H1 (cell line): ENCODE measurements around the gene DNAJC11. TPM values are rescaled to one million over a fixed set of nuclear protein-coding genes. Genes with fewer than 3 reads are reported as not detected.

Experiments used
- CTCF ChIA-PET: fragments of 300-600 bp; sonication (Branson Sonifier 250); formaldehyde crosslinking; loops from one replicate; lab custom pipeline; 2021; ENCODE audit not compliant: partially characterized antibody; lab: Charles Lee
- POLR2A ChIA-PET: fragments of 300-600 bp; sonication (Branson Sonifier 250); formaldehyde crosslinking; loops from one replicate; lab custom pipeline; 2021; ENCODE audit warnings: inconsistent platforms; ENCODE audit not compliant: partially characterized antibody; lab: Charles Lee
- DNase-seq, 2 experiments: peaks; one replicate each; pipeline versions ENCODE4 v3.0.0 to v3.0.0-alpha.2; 2010 to 2022; ENCODE audit warnings: low spot score in 2 of 2, low read depth in 1 of 2, mixed read lengths in 1 of 2
- FAIRE-seq: peaks from 2 replicates; lab custom pipeline; 2011; peaks lifted over from hg19 to GRCh38; lab: Jason Lieb, UNC
- H2AFZ ChIP-seq: 2 replicates; pipeline ENCODE4 v1.8.1; 2012; ENCODE audit warnings: low read length, inconsistent platforms
- H2AK5ac ChIP-seq: 2 replicates; pipeline ENCODE4 v1.6.1; 2013; ENCODE audit warnings: low read depth, low read length
- H2BK120ac ChIP-seq: replicated peaks from 2 replicates; pipeline ENCODE3; 2013; ENCODE audit warnings: low read depth, low read length, inconsistent platforms
- H2BK12ac ChIP-seq: 2 replicates; pipeline ENCODE4 v1.6.1; 2013; ENCODE audit warnings: low read depth, low read length
- H2BK15ac ChIP-seq: 2 replicates; pipeline ENCODE4 v1.6.1; 2013; ENCODE audit warnings: low read length
- H2BK20ac ChIP-seq: 2 replicates; pipeline ENCODE4 v1.6.1; 2013; ENCODE audit warnings: low read length
- H2BK5ac ChIP-seq: 2 replicates; pipeline ENCODE4 v1.6.1; 2013; ENCODE audit warnings: low read depth, low read length
- H3K14ac ChIP-seq: 2 replicates; pipeline ENCODE4 v1.6.1; 2013; ENCODE audit warnings: inconsistent platforms; ENCODE audit not compliant: insufficient read length
- H3K18ac ChIP-seq: 2 replicates; pipeline ENCODE4 v1.6.1; 2013; ENCODE audit warnings: low read length; ENCODE audit errors: extremely low read depth
- H3K23ac ChIP-seq: 2 replicates; pipeline ENCODE4 v1.6.1; 2013; ENCODE audit warnings: inconsistent platforms; ENCODE audit not compliant: insufficient read length
- H3K23me2 ChIP-seq: 2 replicates; pipeline ENCODE4 v1.6.1; 2013; ENCODE audit warnings: low read depth, low read length
- H3K27ac ChIP-seq: 2 replicates; pipeline ENCODE4 v1.6.1; 2011; ENCODE audit warnings: low read depth, low read length, inconsistent platforms
- H3K27me3 ChIP-seq, 4 experiments: replicated peaks in 1 of 4; 1 replicate in 1 of 4; 2 replicates in 3 of 4; pipeline versions ENCODE4 v1.6.1 to v1.8.1; 2011 to 2013; ENCODE audit warnings: low read length in 3 of 4, mild to moderate bottlenecking in 3 of 4, inconsistent platforms in 2 of 4, mixed read lengths in 2 of 4, moderate library complexity in 1 of 4; ENCODE audit not compliant: control insufficient read depth in 3 of 4, insufficient read depth in 3 of 4; ENCODE audit errors: extremely low read depth in 1 of 4
- H3K36me3 ChIP-seq, 4 experiments: 2 replicates each; pipeline versions ENCODE4 v1.6.1 to v1.8.1; 2011 to 2013; ENCODE audit warnings: mild to moderate bottlenecking in 4 of 4, low read length in 3 of 4, moderate library complexity in 2 of 4, control low read depth in 1 of 4, inconsistent platforms in 1 of 4; ENCODE audit not compliant: insufficient read depth in 4 of 4, control insufficient read depth in 2 of 4
- H3K4ac ChIP-seq: replicated peaks from 2 replicates; pipeline ENCODE3; 2013; ENCODE audit warnings: low read length, low read depth, mixed read lengths, inconsistent platforms; ENCODE audit not compliant: insufficient read length
- H3K4me1 ChIP-seq, 4 experiments: replicated peaks in 1 of 4; 1 replicate in 1 of 4; 2 replicates in 3 of 4; pipeline versions ENCODE4 v1.6.1 to v1.8.1; 2011 to 2013; ENCODE audit warnings: low read length in 3 of 4, inconsistent platforms in 2 of 4, mixed read lengths in 1 of 4; ENCODE audit not compliant: insufficient read depth in 4 of 4, control insufficient read depth in 3 of 4
- H3K4me2 ChIP-seq, 2 experiments: 2 replicates each; pipeline versions ENCODE4 v1.6.1 to v1.8.1; 2011 to 2013; ENCODE audit warnings: low read depth in 2 of 2, low read length in 2 of 2, control low read depth in 1 of 2, inconsistent platforms in 1 of 2, mild to moderate bottlenecking in 1 of 2; ENCODE audit not compliant: insufficient read depth in 1 of 2
- H3K4me3 ChIP-seq, 4 experiments: fragments of 200-600, 300-600 bp in 1 of 4; sonication (generic), shearing (Covaris generic), sonication (Bioruptor Twin) in 1 of 4; 2 replicates each; pipeline versions ENCODE4 v1.5.1 to v1.8.1; 2011 to 2016; ENCODE audit warnings: low read length in 4 of 4, low read depth in 3 of 4, control low read depth in 2 of 4, inconsistent platforms in 2 of 4, mild to moderate bottlenecking in 2 of 4, mixed read lengths in 1 of 4, moderate library complexity in 1 of 4; ENCODE audit not compliant: insufficient read depth in 2 of 4; ENCODE audit errors: extremely low read depth in 1 of 4
- H3K56ac ChIP-seq: replicated peaks from 2 replicates; pipeline ENCODE3; 2013; ENCODE audit warnings: low read depth, mild to moderate bottlenecking, mixed read lengths, low read length, inconsistent platforms; ENCODE audit not compliant: insufficient read length
- H3K79me1 ChIP-seq: 2 replicates; pipeline ENCODE4 v1.6.1; 2013; ENCODE audit warnings: low read depth, low read length, control low read depth
- H3K79me2 ChIP-seq, 2 experiments: 2 replicates each; pipeline versions ENCODE4 v1.6.1 to v1.8.1; 2012 to 2013; ENCODE audit warnings: low read length in 2 of 2, mild to moderate bottlenecking in 2 of 2, inconsistent platforms in 1 of 2; ENCODE audit not compliant: insufficient read depth in 2 of 2, control insufficient read depth in 1 of 2
- H3K9ac ChIP-seq, 4 experiments: replicated peaks in 1 of 4; 1 replicate in 1 of 4; 2 replicates in 3 of 4; pipeline versions ENCODE4 v1.6.1 to v1.8.1; 2011 to 2013; ENCODE audit warnings: low read depth in 3 of 4, low read length in 3 of 4, control low read depth in 2 of 4, mild to moderate bottlenecking in 2 of 4, moderate library complexity in 2 of 4, inconsistent platforms in 1 of 4; ENCODE audit errors: extremely low read depth in 1 of 4
- H3K9me3 ChIP-seq, 2 experiments: 2 replicates each; pipeline versions ENCODE4 v1.6.1 to v1.8.1; 2012 to 2013; ENCODE audit warnings: mild to moderate bottlenecking in 2 of 2, moderate library complexity in 2 of 2, control low read depth in 1 of 2, inconsistent platforms in 1 of 2, low read depth in 1 of 2, low read length in 1 of 2, mixed read lengths in 1 of 2; ENCODE audit not compliant: insufficient read depth in 2 of 2
- H4K20me1 ChIP-seq, 2 experiments: replicated peaks in 1 of 2; 2 replicates each; pipeline versions ENCODE3 to v1.8.1; 2011 to 2013; ENCODE audit warnings: inconsistent platforms in 2 of 2, low read length in 2 of 2, mild to moderate bottlenecking in 1 of 2; ENCODE audit not compliant: insufficient read depth in 2 of 2, control insufficient read depth in 1 of 2
- H4K5ac ChIP-seq: 2 replicates; pipeline ENCODE4 v1.6.1; 2013; ENCODE audit warnings: low read length, low read depth, mixed read lengths, inconsistent platforms; ENCODE audit not compliant: insufficient read length
- H4K8ac ChIP-seq: 2 replicates; pipeline ENCODE4 v1.8.0; 2013; ENCODE audit warnings: mild to moderate bottlenecking, moderate library complexity, low read length, inconsistent platforms; ENCODE audit not compliant: insufficient read depth; ENCODE audit errors: extremely low read depth
- H4K91ac ChIP-seq: replicated peaks from 2 replicates; pipeline ENCODE3; 2013; ENCODE audit warnings: low read length, mixed read lengths, inconsistent platforms; ENCODE audit not compliant: insufficient read length
- ASH2L ChIP-seq: fragments of 200-600, 300-600 bp; sonication (generic); IDR thresholded peaks from one replicate; pipeline ENCODE4 v1.7.1; 2017; ENCODE audit warnings: low read length
- CHD1 ChIP-seq: IDR thresholded peaks from 2 replicates; pipeline ENCODE4 v1.6.1; 2012; ENCODE audit warnings: low read depth, low read length, improper control_type of control experiment
- CHD2 ChIP-seq: IDR thresholded peaks from 2 replicates; pipeline ENCODE4 v1.6.1; 2012; ENCODE audit warnings: low read length, improper control_type of control experiment
- RXRA ChIP-seq: IDR thresholded peaks from 2 replicates; pipeline ENCODE4 v1.6.1; 2011; ENCODE audit warnings: low read depth, mild to moderate bottlenecking, low read length, moderate library complexity; ENCODE audit not compliant: insufficient read depth
- SRF ChIP-seq: IDR thresholded peaks from 2 replicates; pipeline ENCODE4 v1.6.1; 2011; ENCODE audit warnings: mild to moderate bottlenecking, low read depth, low read length, moderate library complexity
- SUZ12 ChIP-seq: fragments of 200-600 bp; sonication (generic); IDR thresholded peaks from 2 replicates; pipeline ENCODE4 v1.6.1; 2012; ENCODE audit warnings: mild to moderate bottlenecking, inconsistent platforms, low read length, moderate library complexity, mixed read lengths
- WGBS, 2 experiments: shearing (Covaris generic) in 1 of 2; methylation state at CpG; one replicate each; pipeline versions ENCODE4 v1.1.6 to v1.1.7; 2013 to 2015; ENCODE audit warnings: low lambda C conversion rate in 2 of 2, mixed read lengths in 2 of 2, inconsistent platforms in 1 of 2, low coverage in 1 of 2, missing lambda C conversion rate in 1 of 2; ENCODE audit not compliant: insufficient replicate concordance in 2 of 2, insufficient coverage in 1 of 2, insufficient read length in 1 of 2; ENCODE audit errors: extremely low coverage in 1 of 2, missing lambda C conversion rate in 1 of 2; 5-methylcytosine and 5-hydroxymethylcytosine counted together
- polyA plus RNA-seq, 7 experiments: library from polyadenylated mRNA; depleted of rRNA in 3 of 7; stranded (reverse) in 5 of 7; unstranded in 2 of 7; fragments of >200 nt in 5 of 7; fragments of 200-250 nt in 2 of 7; gene quantifications; 1 replicate in 5 of 7; 2 replicates in 1 of 7; 4 replicates in 1 of 7; pipeline versions ENCODE4 v1.2.1 to v1.2.3, GENCODE V29; 2011 to 2013; ENCODE audit warnings: missing spikeins in 2 of 7, mixed read lengths in 2 of 7
- total RNA-seq: library from RNA; stranded (reverse); fragmentation: NEBNext Ultra II Directional; extraction: Animal tissue kit (Norgen Biotek cat#: 25700); gene quantifications from 2 replicates; pipeline ENCODE4 v1.2.1, GENCODE V29; 2021

DNAJC11 gene
- total and polyA plus RNA-seq, 2 of the 8 experiments (the other 6 are each of a cell fraction or from before 2014, with no cell fraction given): 43.9 to 90.9 TPM

DNA sequence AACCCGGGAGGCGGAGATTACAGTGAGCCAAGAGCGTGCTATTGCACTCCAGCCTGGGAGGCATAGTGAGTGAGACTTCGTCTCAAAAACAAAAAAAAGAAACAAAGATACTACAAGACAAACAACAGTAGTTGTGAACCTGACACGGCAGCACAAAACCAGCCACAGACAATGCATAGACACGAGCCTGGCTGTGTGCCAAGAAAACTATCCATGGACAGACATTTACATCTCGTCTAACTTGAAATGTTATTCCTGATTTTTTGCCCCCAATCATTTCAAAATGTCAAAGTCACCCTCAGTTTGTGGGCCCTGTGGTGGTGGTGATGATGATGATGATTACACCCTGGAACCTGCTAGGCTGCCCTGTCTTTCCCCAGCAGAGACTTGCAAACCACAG lies 105.3 kb downstream of the DNAJC11 start:
- Histone ChIP-seq H3K27me3 (no peaks in the 10 kb centered on the region; a peak in 1 of 7 replicates), H2BK20ac (no peak overlapping the region), H2AK5ac (no peak overlapping the region), H3K79me2 (peaks cover 13 to 45% of the 10 kb centered on the region in 2 experiments; a peak in 3 of 4 replicates), H4K20me1 (peaks cover 27 to 51% of the 10 kb centered on the region in 2 experiments), H3K14ac (no peak overlapping the region), H4K8ac (no peak overlapping the region), H2BK120ac (no peak overlapping the region), H3K23ac (no peak overlapping the region), H2BK5ac (no peak overlapping the region), H3K23me2 (peaks cover 8% of the 10 kb centered on the region; the same call in 1 of the 2 replicates), H3K27ac (no peak overlapping the region), H2AFZ (no peak overlapping the region), H4K91ac (no peak overlapping the region), H3K9ac (no peak overlapping the region), H3K4me3 (no peak overlapping the region), H3K36me3 (peaks cover 10 to 41% (median 37%) of the 10 kb centered on the region in 4 experiments), H3K4me2 (no peak overlapping the region), H3K4ac (no peak overlapping the region), H2BK15ac (no peak overlapping the region), H4K5ac (no peak overlapping the region), H3K9me3 (no peaks in the 10 kb centered on the region), H3K18ac (no peak overlapping the region), H3K79me1 (peaks cover 14% of the 10 kb centered on the region), H2BK12ac (no peak overlapping the region), H3K56ac (no peak overlapping the region), H3K4me1 (peaks cover 0 to 6% (median 4%) of the 10 kb centered on the region in 4 experiments; a peak in 3 of 7 replicates)
- POLR2A ChIA-PET: interaction anchor here (0.7 to 10.8 kb wide), 3 partner anchors 10 to 134 kb away, joined by 3 to 196 read pairs (median 175); partner anchors contain the start of genes THAP3 and ZBTB48
- TF ChIP-seq SUZ12 (no peak), SRF (no peak), CHD2 (no peak), CHD1 (no peak), ASH2L (no peak), RXRA (no peak)
- WGBS, 2 experiments: 94% methylated on average over 7 of the region's 7 CpGs; no CpG with 5 or more reads in 1 of the 2 experiments
- CTCF ChIA-PET: interaction anchor here (0.5 kb wide), 1 partner anchor 55 kb away, joined by 3 read pairs; no protein-coding TSS in a partner anchor
- FAIRE-seq (no peak), DNase-seq (no peak)
